ENCODE measurements around the gene CALCR. TPM values are rescaled to one million over a fixed set of nuclear protein-coding genes. Genes with fewer than 3 reads are reported as not detected.

Gene CALCR
- total RNA-seq, 4 donors from 2014 or later: not detected

DNA sequence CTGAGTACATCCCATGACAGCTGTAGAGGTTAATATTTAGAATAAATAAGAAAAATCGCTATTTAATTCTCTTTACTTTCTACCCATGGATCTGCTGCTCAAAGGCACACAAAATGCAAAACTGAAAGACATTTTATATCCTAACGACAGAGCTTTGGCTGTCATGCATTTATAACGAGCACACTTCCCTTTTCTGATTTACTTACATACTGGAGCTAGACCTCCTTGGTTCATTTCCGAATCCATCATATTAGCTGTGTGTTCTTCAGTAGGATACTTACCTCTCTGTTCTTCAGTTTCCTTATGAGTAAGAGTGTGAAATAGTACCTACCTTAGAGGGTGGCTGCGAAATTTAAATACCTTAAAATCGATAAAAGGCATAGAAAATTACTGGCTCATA lies 10.9 kb downstream of the CALCR start:
- Histone ChIP-seq H3K4me3 (no peak overlapping the region), H3K9me3 (no peaks in the 10 kb centered on the region), H3K27me3 (no peaks in the 10 kb centered on the region), H3K4me1 (no peaks in the 10 kb centered on the region), H3K36me3 (no peaks in the 10 kb centered on the region), H3K27ac (no peak overlapping the region)
- no peak for TF ChIP-seq POLR2A (IDR thresholded peaks at IDR 0.05)
- TF ChIP-seq, protein P1, sequence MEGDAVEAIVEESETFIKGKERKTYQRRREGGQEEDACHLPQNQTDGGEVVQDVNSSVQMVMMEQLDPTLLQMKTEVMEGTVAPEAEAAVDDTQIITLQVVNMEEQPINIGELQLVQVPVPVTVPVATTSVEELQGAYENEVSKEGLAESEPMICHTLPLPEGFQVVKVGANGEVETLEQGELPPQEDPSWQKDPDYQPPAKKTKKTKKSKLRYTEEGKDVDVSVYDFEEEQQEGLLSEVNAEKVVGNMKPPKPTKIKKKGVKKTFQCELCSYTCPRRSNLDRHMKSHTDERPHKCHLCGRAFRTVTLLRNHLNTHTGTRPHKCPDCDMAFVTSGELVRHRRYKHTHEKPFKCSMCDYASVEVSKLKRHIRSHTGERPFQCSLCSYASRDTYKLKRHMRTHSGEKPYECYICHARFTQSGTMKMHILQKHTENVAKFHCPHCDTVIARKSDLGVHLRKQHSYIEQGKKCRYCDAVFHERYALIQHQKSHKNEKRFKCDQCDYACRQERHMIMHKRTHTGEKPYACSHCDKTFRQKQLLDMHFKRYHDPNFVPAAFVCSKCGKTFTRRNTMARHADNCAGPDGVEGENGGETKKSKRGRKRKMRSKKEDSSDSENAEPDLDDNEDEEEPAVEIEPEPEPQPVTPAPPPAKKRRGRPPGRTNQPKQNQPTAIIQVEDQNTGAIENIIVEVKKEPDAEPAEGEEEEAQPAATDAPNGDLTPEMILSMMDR (IDR thresholded peaks at IDR 0.05): no peak
- no peak for DNase-seq

DNA sequence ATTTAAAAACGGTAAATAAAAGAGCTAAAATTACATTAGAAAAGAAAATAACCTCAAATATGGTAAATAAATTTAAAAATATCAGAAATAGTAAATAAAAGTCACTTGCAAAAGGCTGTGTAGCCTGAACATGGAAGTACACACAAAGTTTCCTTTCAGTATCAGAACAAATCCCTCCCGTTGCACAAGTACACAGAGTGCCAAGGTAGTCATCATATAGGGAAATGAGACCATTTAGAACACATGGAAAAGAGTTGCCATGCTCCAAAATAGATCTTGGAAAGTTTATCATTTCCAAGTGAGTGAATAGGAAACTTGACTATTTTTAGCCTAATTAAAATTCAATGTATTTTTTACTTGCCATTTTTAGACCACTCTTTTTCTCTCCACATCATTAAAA lies 11.6 kb downstream of the CALCR start:
- Histone ChIP-seq H3K4me1 (no peaks in the 10 kb centered on the region), H3K4me3 (no peak overlapping the region), H3K36me3 (no peaks in the 10 kb centered on the region), H3K9me3 (no peaks in the 10 kb centered on the region), H3K27me3 (no peaks in the 10 kb centered on the region), H3K27ac (no peak overlapping the region)
- DNase-seq: no peak
- TF ChIP-seq POLR2A (IDR thresholded peaks at IDR 0.05): no peak
- TF ChIP-seq, protein P1 (IDR thresholded peaks at IDR 0.05): no peak

DNA sequence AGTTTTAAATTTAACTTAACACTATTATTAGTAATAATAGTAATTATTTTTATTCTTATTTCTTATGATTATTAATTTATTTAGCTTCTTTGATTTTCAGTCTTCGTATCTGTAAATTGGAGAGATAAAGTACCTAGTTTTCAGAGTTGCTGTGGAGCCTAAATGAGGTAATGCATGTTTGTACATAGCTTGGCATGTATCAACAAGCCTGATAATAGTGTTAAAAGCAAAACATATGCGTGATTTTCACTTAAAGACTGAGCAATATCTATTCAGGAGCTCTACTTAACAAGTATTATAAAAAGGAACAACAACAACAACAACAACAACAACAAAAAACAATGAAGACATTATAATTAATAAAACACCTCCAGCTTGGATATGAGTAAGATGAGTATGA lies 12.4 kb downstream of the CALCR start:
- H3K27me3 ChIP-seq: no peaks in the 10 kb centered on the region
- H3K4me1 ChIP-seq: no peaks in the 10 kb centered on the region
- H3K9me3 ChIP-seq: no peaks in the 10 kb centered on the region
- DNase-seq: no peak
- TF ChIP-seq, protein P1 (IDR thresholded peaks at IDR 0.05): no peak
- TF ChIP-seq POLR2A (IDR thresholded peaks at IDR 0.05): no peak
- H3K4me3 ChIP-seq: no peak overlapping the region
- H3K27ac ChIP-seq: no peak overlapping the region
- no peaks in the 10 kb centered on the region for H3K36me3 ChIP-seq

DNA sequence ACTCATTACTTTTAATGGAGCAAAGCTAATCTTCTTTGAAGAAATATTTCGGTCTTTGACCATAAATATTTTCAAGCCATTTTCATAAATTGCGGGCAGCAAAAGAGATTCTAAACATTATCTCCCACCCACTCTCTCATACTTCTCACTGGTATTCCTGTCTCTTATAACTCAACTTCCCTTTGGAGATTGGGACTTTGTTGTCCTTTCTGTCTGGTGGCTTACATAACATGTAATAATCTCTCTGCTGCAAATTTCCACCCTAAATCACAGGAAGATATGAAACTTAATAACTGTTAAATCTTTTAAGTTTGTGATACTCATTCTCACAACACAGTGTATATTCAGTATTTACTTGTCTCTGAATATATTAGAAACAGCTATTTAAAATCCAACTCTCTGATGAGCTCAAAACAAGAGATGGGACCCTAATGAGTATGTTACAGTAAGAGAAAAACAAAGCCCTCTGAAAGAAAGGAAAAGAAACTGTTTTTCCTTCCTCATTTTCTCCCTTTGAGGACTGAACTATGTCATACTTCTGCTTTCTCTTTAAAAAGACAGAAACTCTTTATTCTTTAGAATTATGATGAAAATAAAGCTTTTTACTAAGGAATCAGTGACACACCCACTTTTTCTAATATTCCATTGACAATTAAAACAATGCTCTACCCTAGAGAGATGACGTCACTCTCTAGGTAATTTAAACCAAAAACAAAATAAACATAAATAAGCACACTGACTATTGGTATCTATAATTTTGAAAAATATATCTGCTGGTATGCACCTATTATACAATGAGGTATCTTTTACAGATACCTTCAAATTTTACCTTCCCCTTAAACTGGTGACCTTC lies 14.7 kb downstream of the CALCR start:
- H3K9me3 ChIP-seq: no peaks in the 10 kb centered on the region
- no peaks in the 10 kb centered on the region for H3K27me3 ChIP-seq
- TF ChIP-seq POLR2A (IDR thresholded peaks at IDR 0.05): no peak
- H3K36me3 ChIP-seq: no peaks in the 10 kb centered on the region
- H3K4me3 ChIP-seq: no peak overlapping the region
- DNase-seq: no peak
- H3K27ac ChIP-seq: no peak overlapping the region
- H3K4me1 ChIP-seq: no peaks in the 10 kb centered on the region

DNA sequence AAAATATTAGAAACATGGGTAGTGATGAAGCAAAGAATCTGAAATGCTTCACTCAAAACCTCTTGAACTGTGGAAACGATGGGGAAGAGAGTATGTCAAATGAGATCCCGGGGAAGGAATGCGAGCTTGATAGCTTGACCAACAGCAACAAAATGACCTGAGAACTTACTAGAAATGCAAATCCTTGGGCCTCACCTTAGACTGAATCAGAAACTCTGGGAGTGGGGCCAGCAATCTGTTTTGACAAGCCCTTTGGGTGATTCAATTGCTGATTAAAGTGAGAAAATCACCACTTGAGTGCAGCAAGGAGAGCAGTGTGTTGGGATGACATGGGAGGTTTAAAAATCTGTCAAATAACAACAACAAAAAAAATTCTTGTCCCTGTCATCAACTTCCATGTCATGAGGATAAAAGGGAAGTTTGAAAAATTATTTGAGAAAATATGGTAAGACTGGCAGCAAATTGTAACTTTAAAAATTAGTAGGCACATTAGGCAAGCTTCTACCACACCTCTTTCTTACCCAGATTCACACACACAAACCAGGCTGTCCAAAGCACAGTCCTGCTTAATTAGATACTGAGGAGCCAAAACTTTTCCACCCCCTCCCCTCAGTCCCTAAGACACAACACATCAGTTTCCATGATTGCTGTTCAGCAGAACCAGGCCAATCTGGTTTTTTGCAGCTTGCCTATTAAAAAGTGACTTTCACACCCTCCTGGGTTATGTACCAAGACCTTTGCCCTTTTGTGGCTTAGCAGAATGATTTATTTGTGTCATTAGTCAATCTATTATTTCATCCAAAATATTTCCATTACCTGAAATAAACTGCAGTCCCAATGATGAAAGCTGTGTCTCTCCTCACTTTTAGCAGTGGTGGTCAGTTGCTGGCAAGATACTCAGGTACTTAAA lies 15.6 kb downstream of the CALCR start:
- Histone ChIP-seq H3K9me3 (no peaks in the 10 kb centered on the region), H3K4me3 (no peak overlapping the region), H3K36me3 (no peaks in the 10 kb centered on the region), H3K27me3 (no peaks in the 10 kb centered on the region), H3K4me1 (no peaks in the 10 kb centered on the region), H3K27ac (no peak overlapping the region)
- no peak for DNase-seq
- TF ChIP-seq POLR2A (IDR thresholded peaks at IDR 0.05): no peak
- TF ChIP-seq, protein P1 (IDR thresholded peaks at IDR 0.05): no peak

DNA sequence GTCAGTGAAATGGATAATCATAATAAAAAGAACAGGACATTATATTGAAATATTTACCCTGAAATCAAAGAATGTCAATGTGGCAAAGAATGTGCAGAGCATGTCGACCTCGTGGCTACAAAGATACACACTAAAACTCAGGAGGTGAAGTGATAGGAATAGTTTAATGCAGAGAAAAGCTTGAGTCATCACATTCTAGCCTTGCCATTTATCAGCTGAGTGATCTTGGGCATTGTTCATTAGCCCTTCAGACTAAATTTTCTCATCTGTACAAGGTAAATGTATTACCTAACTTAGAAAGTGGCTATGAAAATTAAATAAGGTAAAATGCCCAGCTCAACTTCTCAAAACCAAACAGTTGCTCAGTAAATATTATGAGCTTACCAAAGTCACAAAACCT lies 22.6 kb downstream of the CALCR start:
- H3K4me1 ChIP-seq: no peaks in the 10 kb centered on the region
- TF ChIP-seq, protein P1 (IDR thresholded peaks at IDR 0.05): no peak
- no peak for TF ChIP-seq POLR2A (IDR thresholded peaks at IDR 0.05)
- no peak overlapping the region for H3K27ac ChIP-seq
- no peaks in the 10 kb centered on the region for H3K36me3 ChIP-seq
- no peak for DNase-seq
- H3K9me3 ChIP-seq: no peaks in the 10 kb centered on the region
- no peak overlapping the region for H3K4me3 ChIP-seq
- H3K27me3 ChIP-seq: no peaks in the 10 kb centered on the region
